GM10266 (cell line): ENCODE results near the gene PTPRN2.

Experiments
- DNase-seq: peaks from one replicate; pipeline ENCODE4 v3.0.0; 2012; ENCODE audit errors: extremely low spot score
- CTCF ChIP-seq: IDR thresholded peaks from 2 replicates; pipeline ENCODE4 v1.5.1; 2012; ENCODE audit warnings: mild to moderate bottlenecking, low read depth; ENCODE audit not compliant: control insufficient read depth, insufficient read depth; ENCODE audit errors: missing control alignments

Gene PTPRN2

GRCh38 chr7:157861031-157861491 is 726.6 kb downstream of the PTPRN2 start:
- DNase-seq, result no peak
- no peak for TF ChIP-seq CTCF

- TF ChIP-seq CTCF, result no peak
- no peak for DNase-seq
Observed at GRCh38 chr7:157860406-157860805, 727.2 kb downstream of the PTPRN2 start.

GRCh38 chr7:157859915-157860314 is 727.7 kb downstream of the PTPRN2 start:
- DNase-seq, result no peak
- TF ChIP-seq CTCF, result no peak

GRCh38 chr7:157857578-157858075 is 730.0 kb downstream of the PTPRN2 start:
- no peak for DNase-seq
- no peak for TF ChIP-seq CTCF

- TF ChIP-seq CTCF, result no peak
- no peak for DNase-seq
Observed at GRCh38 chr7:157856873-157857577, 730.6 kb downstream of the PTPRN2 start.

GRCh38 chr7:157855452-157856213 is 732.0 kb downstream of the PTPRN2 start:
- DNase-seq, result no peak
- TF ChIP-seq CTCF, result no peak

- no peak for DNase-seq
- no peak for TF ChIP-seq CTCF
Observed at GRCh38 chr7:157855016-157855415, 732.6 kb downstream of the PTPRN2 start.
